Mucosa of gallbladder (tissue), 1 donor: ENCODE results near the gene ASAP2. TPM values are rescaled to one million over a fixed set of nuclear protein-coding genes. Genes with fewer than 3 reads are reported as not detected.

Source experiments
- DNase-seq: peaks from one replicate; pipeline ENCODE4 v3.0.0-alpha.2; 2020; ENCODE audit warnings: low spot score
- total RNA-seq: library from RNA; stranded (reverse); gene quantifications from one replicate; pipeline ENCODE4 v1.2.1, GENCODE V29; 2021
- donor health status: DM: no; HTN: no; CAD: no.

Gene ASAP2
- total RNA-seq, 1 donor from 2014 or later = 44.3 TPM

DNA sequence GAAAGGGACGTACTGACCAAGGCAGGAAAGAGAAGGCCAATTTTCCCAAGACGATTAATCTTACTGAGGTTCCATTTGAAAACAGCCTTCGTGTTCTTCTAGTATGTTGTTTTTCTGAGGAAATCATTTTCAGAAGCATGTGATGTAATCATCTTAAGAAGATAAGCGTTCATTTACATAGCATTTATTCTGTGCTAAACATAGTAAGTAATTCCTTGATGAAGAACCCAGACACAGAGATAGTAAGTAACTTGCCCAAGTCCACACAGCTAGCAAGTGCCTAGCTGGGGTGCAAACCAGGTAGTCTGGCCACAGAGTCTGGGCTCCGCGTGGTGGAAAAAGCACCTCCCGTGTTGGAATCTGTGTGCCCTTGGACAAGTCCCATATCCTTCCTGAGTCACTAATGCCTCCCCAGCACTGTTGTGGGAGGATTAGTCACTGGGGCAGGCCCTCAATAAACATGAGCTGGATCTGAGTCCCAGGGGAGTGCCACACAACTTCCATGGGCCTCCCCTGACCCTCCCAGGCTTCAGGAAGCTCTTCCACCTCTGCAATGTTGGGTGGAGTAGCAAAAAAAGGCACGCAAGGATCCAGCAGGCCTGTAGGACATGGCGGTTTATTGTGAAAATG is 26.9 kb upstream of the ASAP2 start:
- DNase-seq = no peak

DNA sequence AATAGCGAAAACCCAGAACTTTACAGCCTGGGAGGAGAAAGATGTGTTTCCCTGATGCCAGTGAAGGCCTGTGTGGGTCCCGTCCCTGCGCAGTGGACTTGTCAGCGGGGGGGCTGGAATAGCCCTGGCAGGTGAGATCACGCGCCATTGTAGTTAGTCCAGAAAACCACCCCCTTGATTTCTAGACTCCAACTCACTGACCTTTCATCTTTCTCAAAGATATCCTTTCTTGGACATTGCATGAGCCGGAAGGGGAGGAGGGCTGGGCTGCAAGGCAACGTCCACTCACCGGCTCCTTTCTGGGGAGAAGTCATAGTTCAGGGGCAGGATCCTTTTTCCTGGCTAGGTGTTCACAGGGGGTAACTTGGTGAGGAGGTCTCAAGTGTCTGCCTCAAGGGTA is 22.3 kb upstream of the ASAP2 start:
- DNase-seq = no peak

DNA sequence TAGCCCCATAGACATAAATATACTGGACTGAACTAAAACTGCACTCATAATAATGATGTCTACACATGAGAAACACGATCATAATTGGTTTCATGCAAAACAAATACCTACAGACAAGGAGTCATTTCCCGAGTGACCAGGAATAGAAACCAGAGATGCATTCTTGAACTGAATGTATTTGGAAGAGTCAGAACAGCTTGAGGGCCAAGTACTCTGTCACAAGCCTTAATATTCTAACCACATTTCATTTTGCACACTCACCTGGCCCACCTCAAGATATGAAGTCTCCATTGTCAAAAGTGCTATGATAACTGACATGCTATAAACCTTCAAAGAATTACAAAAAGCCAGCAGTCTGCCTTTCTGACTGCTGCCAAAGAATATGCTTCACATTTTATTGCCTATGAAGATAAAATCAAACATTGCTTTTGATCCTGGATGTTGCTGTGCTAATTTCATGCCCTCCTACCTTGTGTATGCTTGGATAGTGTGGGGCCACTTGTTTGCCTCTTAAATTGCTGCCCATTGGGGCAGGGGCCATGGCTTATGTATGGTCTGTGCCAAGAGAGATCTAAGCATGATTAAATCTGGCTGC is 18.9 kb upstream of the ASAP2 start:
- DNase-seq = no peak

DNA sequence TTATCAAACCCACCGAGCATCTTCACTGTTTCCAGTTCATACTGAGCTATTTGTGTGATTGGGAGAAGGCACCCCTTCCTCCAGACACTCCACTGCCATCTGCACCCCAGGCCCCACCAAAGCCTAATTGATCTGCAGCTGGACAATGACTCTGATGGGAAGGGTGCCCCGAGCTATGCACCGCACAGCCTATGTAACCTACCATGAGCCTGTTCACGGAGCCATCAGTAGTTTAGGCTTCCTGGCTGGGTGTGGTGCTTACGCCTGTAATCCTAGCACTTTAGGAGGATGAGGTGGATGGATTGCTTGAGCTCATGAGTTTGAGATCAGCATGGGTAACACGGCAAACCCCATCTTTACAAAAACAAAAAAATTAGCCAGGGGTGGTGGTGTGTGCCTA is 17.8 kb upstream of the ASAP2 start:
- no peak for DNase-seq

DNA sequence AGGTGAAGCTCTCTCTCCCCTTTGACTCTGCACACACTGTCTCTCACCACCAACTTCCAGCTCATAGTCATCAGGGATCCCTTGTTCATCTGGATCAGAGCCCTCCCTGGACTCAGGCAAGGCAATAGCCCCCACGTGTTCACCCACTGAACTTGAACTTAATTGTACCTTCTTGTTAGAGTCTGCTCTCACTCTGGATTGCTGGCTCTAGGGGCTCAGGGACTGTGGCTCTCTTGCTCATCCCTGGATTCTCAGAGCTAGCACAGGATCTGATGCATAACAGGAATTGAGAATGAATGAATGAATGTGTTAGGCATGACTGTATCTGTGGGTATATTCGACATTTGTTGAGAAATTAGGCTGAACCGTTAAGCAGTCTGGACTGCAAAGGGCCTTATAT is 16.7 kb upstream of the ASAP2 start:
- DNase-seq = no peak

DNA sequence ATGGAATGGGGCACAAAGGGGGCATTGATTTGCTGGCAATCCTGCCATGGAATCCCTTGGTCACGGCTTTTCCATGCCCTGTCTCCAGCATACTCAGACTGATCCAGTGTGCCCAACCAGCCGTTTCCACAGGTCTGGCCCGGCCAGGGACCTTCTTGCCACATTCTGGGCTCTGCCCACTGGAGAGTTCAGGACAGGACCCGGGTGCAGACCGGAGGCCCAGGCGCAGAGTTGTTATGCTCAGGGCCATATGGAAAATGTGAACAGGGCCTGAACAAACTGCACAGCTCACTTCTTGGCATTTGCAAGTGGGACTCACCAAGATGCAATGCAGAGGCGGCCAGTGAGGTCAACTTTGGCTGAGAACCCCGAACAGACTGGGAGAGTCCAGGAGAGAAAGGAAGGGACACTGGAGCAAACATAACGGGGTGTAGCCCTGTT is 15.6 kb upstream of the ASAP2 start:
- peak; percentile 73 for DNase-seq

DNA sequence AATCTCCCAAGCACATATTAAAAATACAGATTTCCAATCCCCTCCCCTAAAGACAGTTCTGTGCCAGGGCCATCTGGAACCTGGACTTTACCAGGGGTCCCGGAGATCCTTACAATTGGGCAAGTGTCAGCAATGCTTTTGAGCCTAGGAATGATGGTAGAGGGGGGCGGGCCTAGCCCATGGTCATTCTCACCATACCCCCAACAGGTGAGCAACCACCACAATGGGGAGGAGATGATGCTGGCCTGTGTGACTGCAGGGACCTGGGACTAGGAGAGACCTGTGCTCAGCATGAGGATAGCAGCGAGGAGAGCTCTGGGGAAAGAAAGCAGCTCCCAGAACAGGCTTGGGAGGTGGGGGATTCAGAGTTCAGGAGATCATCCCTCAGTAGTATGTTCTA is 13.9 kb upstream of the ASAP2 start:
- no peak for DNase-seq

DNA sequence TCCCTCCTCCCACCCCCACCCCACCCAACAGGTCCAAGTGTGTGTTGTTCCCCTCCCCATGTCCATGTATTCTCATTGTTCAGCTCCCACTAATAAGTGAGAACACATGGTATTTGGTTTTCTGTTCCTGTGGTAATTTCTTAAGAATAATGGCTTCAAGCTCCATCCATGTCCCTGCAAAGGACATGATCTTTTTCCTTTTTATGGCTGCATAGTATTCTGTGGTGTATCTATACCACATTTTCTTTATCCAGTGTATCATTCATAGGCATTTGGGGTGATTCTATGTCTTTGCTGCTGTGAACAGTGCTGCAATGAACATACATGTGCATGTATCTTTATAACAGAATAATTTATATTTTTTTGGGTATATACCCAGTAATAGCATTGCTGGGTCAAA is 12.3 kb upstream of the ASAP2 start:
- no peak for DNase-seq

DNA sequence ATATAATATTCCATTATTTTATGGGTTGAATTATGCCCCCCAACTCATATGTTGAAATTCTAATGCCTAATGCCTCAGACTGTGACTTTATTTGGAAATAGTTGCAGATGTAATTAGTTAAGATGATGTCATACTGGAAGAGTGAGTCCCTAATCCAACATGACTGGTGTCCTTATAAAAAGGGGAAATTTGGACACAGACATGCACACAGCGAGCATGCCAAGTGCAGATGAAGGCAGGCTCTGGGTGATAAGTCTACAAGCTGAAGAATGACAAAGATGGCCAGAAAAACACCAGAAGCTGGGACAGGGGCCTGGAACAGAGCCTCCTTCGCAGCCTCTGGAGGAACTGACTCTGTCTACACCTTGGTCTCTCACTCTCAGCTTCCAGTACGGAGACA is 10.0 kb upstream of the ASAP2 start:
- DNase-seq = no peak

DNA sequence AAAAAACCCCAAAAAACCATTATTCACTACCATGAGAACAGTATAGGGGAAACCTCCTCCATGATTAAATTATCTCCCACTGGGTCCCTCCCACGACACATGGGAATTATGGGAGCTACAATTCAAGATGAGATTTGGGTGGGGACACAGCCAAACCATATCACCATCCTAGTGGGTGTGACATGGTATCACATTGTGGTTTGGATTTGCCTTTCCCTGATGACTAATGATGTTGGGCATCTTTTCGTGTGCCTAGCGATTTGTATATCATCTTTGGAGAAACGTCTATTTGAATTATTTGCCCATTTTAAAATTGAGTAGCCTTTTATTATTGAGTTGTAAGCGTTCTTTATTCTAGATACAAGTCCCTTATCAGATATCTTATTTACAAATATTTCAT is 8.7 kb upstream of the ASAP2 start:
- DNase-seq = no peak

DNA sequence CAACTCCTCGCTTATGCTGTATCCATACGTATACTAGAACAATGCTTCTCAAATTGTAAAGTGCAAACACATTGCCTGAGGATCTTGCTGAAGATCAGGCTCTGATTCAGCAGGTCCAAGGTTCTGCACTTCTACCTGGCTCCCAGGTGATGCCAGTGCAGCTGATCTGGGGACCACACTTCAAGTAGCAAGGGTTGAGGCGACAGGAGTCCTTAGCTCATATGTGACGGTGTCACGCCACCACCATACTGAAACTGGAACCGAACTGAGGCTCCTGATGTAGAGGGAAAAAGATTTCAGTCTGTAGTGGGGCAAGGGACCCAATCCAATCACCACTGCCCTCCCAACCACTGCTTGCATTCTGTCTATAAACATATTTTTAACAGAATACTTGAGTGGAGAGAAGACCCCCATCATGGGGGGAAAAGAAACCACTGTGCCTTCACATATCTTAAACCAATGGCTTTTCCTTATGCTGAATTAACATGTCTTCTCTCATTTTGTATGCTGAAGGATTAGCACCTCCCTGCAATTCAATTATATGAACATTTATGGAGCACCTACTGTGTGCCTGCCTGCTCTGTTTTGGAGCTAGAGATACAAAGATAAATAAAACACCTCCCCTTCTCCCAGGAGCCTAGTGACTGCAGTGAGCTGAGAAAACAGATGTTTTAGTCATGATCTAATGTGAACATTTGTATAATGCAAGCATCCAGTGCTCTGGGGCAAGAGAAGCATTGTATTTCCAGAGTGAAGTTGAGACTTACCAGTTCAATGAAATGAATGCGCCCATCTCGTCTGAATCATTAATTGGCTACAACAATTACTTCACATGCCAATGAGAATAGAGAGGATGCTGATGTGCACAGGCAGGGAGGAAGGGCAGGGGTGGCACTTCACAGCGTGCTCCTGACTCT is 6.6 kb upstream of the ASAP2 start:
- no peak for DNase-seq

DNA sequence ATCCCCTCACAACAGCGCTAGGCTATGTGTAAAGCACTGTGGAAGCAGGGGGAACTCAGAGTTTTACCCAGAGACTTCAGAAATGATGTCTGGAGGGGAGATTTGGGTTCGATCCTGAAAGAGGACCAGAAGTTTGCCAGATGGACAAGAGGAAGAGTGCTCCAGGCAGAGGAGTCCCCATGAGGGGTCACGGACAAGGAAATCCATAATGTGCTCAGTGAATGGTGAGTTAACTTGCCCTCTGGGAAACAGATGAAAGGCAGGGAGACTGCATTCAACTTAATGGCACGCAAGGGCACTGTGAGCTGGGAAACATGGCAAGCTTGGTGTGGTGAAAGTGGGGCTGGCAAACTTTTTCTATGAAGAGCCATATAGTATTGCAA is 6.0 kb upstream of the ASAP2 start:
- DNase-seq = no peak

DNA sequence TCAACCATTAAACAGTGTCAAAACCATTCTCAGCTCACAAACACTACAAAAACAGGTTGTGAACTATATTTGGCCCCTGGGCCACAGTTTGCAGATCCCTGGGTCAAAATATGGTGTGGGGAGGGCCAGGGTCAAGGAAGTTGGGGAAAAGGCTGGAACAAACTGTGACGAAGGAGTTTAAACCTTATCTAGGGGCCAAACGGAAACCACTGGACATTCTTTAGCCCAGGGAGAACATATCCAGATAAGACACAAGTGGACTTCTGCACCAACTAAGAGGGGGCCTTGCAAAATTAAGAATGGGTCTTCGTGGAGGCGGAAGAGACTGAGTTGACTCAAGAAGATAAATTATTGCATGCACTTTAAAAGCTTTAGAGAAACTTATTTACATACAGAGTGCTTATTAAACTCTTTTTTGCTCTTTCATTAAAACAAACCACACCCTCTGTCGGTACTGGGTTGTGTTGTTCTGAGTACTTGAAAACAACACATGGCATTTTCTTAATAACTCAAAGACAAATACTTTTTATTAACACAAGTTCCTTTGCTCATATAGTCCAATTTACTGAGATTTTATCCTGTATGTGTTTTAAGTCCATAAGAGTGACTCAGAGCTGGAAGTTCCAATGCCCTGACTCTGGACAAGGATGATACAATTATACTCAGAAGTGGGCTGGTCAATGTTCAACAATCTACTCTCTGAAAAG is 5.3 kb upstream of the ASAP2 start:
- DNase-seq = no peak

DNA sequence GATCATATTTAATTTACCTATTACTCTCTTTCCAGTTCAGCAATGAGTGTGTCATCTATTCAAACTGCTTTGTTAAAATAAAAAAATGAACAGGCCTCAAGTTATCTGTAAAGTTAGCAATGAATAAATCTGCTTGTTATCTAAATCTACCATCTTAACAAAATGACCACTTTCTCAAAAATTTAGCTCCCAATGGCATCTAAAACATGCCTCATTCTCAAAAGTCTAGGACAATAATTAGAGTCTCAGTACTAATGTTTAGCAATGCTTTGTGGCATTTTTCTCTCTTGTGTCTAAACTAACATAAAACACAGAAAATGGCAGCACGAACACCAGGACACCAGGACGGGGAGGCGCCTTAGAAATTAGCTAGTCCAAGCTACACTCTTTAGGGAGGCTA is 3.6 kb upstream of the ASAP2 start:
- DNase-seq = no peak

DNA sequence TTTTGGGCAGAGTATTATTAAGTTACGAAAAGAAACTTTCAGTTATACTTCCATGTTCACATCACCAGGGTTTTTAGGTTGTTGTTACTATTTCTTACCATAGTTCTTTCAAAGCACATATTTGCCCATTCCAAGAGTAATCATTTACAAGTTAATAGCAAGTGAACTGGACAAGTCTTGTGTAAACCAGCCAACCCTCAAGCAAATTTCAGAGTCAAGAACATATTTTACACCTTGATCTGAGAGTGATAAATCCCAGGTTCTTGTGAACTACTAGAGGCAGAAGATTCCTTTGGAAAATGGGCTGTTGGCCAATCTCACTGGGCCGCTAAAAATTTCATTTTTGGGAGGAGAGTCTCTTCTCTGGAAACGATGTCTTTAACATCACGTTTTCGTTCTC is 2.7 kb upstream of the ASAP2 start:
- no peak for DNase-seq

DNA sequence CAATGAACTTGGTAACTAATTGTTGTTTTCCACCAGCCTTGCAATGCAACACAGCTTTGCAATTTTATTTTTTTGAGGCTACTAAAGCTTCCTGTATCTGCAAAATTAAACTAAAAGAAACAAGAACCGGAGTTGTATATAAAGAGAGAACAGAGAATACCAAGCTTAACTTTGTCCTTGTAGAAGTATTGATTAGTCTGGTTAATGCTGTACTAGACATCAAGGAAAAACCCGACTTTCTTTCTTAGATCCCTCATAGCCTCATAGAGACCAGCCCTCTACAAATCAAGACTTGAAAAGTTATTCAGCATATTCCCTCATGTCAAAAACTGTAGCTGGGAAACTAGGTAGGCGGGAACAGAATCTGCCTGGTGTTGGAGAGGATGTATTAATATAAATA is 1.7 kb upstream of the ASAP2 start:
- no peak for DNase-seq

DNA sequence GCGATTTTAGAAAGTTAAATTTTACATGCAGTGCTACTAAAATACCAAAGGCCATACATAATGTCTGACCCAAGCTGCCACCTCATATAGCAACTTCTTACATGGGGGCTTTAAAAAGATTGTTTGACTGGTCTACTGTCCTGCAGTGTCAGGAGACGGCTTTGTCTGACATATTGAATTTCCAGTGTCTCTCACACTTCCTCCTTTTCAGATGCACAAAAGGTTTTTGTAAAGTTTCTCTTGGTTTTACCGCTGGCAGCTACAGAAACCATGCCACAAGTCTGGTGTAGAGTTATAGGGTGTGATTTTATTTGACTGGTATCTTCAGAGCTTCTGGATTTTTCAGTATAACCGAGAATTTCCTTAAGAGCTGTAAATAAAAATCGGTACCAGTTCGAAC is 1.1 kb upstream of the ASAP2 start:
- no peak for DNase-seq

DNA sequence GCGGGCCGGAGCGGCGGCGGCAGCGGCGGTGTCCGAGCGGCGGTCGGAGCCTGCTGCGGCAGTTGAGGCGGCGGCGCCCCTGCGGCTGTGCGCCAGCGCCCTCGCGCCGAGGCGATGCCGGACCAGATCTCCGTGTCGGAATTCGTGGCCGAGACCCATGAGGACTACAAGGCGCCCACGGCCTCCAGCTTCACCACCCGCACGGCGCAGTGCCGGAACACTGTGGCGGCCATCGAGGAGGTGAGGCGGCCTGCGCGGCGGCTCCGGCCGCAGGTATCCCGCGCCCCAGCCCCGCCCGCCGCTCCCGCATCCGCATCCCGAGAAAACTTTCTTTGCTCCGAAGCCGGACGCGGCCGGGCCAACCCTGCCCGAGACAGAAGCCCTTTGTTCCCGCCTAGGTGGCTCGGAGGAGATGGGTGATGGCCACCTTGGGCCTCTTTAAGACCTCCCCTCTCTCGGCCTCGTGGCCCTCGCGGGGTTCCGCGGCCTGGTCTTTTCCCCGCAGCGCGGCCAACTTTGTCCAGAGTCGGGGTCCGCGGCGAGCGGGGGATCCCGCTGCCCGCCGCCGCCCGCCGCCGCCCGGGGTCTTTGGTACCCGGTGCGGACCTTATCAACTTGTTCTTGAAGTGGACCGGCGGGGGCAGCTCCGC is 504 bp downstream of the ASAP2 start:
- no peak for DNase-seq

DNA sequence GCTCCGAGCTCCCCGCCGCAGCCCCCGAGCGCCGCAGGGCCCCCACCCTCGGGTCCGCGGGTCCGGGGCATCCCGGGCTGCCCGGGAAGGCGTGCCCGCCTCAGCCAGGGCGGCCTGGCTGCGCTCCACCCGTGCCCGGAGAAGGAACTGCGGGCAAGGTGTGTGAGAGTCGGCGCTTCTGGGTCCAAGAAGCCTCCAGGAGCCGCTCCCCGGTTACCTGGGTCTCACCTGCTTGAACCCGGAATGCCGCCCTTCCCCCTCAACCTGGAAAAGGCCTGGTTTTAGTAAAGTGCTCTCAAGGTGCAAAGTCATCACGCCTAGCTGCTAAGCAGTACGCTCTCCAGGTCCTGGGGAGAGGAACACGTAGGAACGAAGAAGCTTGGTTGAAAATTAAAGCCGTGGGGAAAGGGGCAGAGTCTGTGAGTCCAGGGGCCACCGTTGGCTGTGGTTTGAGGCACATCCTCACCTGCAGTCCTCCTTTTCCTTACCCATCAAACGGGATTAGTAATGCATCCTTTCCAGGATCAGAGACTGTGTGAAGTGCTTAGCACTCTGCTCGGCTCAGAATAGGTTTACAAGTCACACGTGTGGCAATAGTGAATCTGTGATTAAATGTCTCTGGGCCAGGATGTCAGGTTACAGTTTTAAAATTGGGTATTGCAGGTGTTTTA is 1.2 kb downstream of the ASAP2 start:
- DNase-seq = no peak

DNA sequence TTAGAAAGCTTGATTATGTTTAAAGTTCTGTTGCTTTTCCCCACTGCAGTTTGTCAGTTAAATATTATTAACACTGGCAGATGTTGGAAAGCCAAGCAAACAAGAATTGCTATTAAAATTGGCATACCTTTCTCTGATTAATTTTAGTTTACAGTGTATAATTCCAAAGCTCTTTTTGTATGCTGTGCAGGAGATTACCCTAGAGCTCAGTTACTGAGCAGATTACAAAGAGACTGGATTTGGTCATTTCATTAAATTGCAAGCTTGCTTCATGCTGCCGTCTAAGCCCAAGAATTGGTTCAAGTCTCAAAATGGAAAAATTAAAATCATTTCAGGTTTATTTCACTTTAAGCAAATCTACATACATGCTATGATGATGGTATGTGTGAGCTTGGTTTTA is 2.3 kb downstream of the ASAP2 start:
- no peak for DNase-seq

DNA sequence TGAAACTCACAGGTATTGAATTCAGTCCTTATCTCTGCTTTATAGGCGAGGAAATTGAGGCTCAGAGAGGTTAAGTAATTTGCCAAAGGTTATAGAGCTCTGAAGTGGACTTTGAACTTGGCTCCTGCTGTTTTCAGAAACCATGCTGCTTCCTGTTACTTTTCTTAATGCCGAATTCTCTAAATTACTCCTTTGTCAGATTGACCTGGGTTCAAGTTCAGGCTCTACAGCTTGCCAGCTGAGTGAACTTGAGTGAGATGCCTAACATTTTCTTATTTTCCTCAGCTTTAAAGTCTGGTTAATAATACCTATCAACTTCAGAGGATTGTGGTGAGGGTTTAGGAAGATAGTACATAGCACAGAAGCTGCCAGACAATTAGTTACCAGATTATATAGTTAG is 3.4 kb downstream of the ASAP2 start:
- no peak for DNase-seq
